ENCODE measurements around the gene HGF.

- TF ChIP-seq, protein P1, sequence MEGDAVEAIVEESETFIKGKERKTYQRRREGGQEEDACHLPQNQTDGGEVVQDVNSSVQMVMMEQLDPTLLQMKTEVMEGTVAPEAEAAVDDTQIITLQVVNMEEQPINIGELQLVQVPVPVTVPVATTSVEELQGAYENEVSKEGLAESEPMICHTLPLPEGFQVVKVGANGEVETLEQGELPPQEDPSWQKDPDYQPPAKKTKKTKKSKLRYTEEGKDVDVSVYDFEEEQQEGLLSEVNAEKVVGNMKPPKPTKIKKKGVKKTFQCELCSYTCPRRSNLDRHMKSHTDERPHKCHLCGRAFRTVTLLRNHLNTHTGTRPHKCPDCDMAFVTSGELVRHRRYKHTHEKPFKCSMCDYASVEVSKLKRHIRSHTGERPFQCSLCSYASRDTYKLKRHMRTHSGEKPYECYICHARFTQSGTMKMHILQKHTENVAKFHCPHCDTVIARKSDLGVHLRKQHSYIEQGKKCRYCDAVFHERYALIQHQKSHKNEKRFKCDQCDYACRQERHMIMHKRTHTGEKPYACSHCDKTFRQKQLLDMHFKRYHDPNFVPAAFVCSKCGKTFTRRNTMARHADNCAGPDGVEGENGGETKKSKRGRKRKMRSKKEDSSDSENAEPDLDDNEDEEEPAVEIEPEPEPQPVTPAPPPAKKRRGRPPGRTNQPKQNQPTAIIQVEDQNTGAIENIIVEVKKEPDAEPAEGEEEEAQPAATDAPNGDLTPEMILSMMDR (IDR thresholded peaks at IDR 0.05; ENCODE audit: insufficient read depth, low read depth, low read length): no peak
- TF ChIP-seq EZH2 (IDR thresholded peaks at IDR 0.05; ENCODE audit: insufficient read depth, low read length): no peak
Measured at GRCh38 chr7:81685270-81685868, 84.5 kb downstream of the HGF start.
